SK-N-SH treated with all-trans-retinoic acid at 6 μM for 48 hours (cell line): ENCODE data around the gene TEX29.

Source experiments
- ARNTL ChIP-seq: fragments of 450-650 bp; formaldehyde crosslinking; IDR thresholded peaks from 2 replicates; pipeline ENCODE4 v1.5.0; 2020; ENCODE audit warnings: low read depth, mild to moderate bottlenecking, moderate library complexity, borderline replicate concordance
- PATZ1 ChIP-seq: fragments of 250-450 bp; sonication (Bioruptor Pico); IDR thresholded peaks from 2 replicates; pipeline ENCODE4 v1.8.0; 2020; ENCODE audit warnings: mild to moderate bottlenecking, moderate library complexity, borderline replicate concordance
- PPARA ChIP-seq: fragments of 250-450 bp; sonication (Bioruptor Pico); IDR thresholded peaks from 2 replicates; pipeline ENCODE4 v1.5.0; 2020; ENCODE audit warnings: mild to moderate bottlenecking, borderline replicate concordance
- ZFP3 ChIP-seq: fragments of 250-450 bp; sonication (Bioruptor Pico); IDR thresholded peaks from 2 replicates; pipeline ENCODE4 v1.5.0; 2020; ENCODE audit warnings: mild to moderate bottlenecking, moderate library complexity
- ZNF565 ChIP-seq: fragments of 450-650 bp; formaldehyde crosslinking; conservative IDR thresholded peaks from 2 replicates; pipeline ENCODE4 v1.5.0; 2020; ENCODE audit warnings: low read depth, mild to moderate bottlenecking, moderate library complexity
- ZNF8 ChIP-seq: fragments of 450-650 bp; formaldehyde crosslinking; IDR thresholded peaks from 2 replicates; pipeline ENCODE4 v1.5.0; 2020; ENCODE audit warnings: mild to moderate bottlenecking, moderate library complexity

GRCh38 chr13:111286162-111286561 is 34.3 kb upstream of the TEX29 start:
- no peak for TF ChIP-seq PATZ1 (CRISPR knock-in tag)
- TF ChIP-seq ZNF8 (CRISPR knock-in tag), result no peak
- TF ChIP-seq ZNF565, result no peak
- no peak for TF ChIP-seq PPARA (CRISPR knock-in tag)
- TF ChIP-seq ZFP3 (CRISPR knock-in tag), result no peak
- no peak for TF ChIP-seq ARNTL (CRISPR knock-in tag)
